Measurements from ENCODE around the gene MAN1A1.

GRCh38 chr6:119215885-119216590, 133.5 kb downstream of the MAN1A1 start:
- TF ChIP-seq CTCF (IDR thresholded peaks at IDR 0.05), result no peak
- TF ChIP-seq POLR2A (IDR thresholded peaks at IDR 0.05), result no peak
